ENCODE data around the gene LYPLAL1.

- TF ChIP-seq EZH2phosphoT487 (IDR thresholded peaks at IDR 0.05) (no peak), CTCF (IDR thresholded peaks at IDR 0.05) (no peak), EZH2 (IDR thresholded peaks at IDR 0.05) (no peak)
Measured at GRCh38 chr1:219152751-219153150, 20.9 kb upstream of the LYPLAL1 start.

Measured in neural progenitor cell (in vitro differentiated cells).